Cardiac fibroblast (primary cell): ENCODE results near the gene NEURL1.
A peak's percentile ranks its signal among the peaks of the same experiment; 100 is the strongest.
"Not testable (repeated sequence)": the region's sequence is repeated elsewhere in the genome, so short reads cannot be mapped to it uniquely, and the experiment has no call there.

Source experiments
- DNase-seq, 2 donors: peaks; one replicate each; pipeline versions ENCODE4 v3.0.0 to v3.0.0-alpha.2; 2010; ENCODE audit warnings: low read depth in 2 of 2
- H3K4me3 ChIP-seq, 2 donors: replicated peaks in 1 of 2; 1 replicate in 1 of 2; 2 replicates in 1 of 2; pipeline ENCODE4 v1.5.1; 2011; ENCODE audit warnings: low read depth in 2 of 2, low read length in 2 of 2, mild to moderate bottlenecking in 2 of 2, moderate library complexity in 1 of 2
- TF ChIP-seq, protein P1 (sequence below): IDR thresholded peaks from one replicate; pipeline ENCODE4 v1.5.1; 2011; ENCODE audit warnings: low read depth, mild to moderate bottlenecking, low read length, inconsistent platforms

Gene NEURL1

GRCh38 chr10:103605359-103606096 is 112.0 kb downstream of the NEURL1 start:
- H3K4me3 ChIP-seq = no peak overlapping the region
- DNase-seq = peak; percentile 76 to 84
- TF ChIP-seq, protein P1, sequence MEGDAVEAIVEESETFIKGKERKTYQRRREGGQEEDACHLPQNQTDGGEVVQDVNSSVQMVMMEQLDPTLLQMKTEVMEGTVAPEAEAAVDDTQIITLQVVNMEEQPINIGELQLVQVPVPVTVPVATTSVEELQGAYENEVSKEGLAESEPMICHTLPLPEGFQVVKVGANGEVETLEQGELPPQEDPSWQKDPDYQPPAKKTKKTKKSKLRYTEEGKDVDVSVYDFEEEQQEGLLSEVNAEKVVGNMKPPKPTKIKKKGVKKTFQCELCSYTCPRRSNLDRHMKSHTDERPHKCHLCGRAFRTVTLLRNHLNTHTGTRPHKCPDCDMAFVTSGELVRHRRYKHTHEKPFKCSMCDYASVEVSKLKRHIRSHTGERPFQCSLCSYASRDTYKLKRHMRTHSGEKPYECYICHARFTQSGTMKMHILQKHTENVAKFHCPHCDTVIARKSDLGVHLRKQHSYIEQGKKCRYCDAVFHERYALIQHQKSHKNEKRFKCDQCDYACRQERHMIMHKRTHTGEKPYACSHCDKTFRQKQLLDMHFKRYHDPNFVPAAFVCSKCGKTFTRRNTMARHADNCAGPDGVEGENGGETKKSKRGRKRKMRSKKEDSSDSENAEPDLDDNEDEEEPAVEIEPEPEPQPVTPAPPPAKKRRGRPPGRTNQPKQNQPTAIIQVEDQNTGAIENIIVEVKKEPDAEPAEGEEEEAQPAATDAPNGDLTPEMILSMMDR = peak; percentile 91

- H3K4me3 ChIP-seq, DNase-seq: not testable (repeated sequence)
These were observed 112.6 kb downstream of the NEURL1 start for GRCh38 chr10:103606097-103606438.

DNA sequence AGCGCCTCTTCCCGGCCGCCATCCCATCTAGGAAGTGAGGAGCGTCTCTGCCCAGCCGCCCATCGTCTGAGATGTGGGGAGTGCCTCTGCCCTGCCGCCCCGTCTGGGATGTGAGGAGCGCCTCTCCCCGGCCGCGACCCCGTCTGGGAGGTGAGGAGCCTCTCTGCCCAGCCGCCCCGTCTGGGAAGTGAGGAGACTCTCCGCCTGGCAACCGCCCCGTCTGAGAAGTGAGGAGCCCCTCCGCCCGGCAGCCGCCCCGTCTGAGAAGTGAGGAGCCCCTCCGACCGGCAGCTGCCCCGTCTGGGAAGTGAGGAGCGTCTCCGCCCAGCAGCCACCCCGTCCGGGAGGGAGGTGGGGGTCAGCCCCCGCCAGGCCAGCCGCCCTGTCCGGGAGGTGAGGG is 113.5 kb downstream of the NEURL1 start:
- H3K4me3 ChIP-seq, DNase-seq: not testable (repeated sequence)

DNA sequence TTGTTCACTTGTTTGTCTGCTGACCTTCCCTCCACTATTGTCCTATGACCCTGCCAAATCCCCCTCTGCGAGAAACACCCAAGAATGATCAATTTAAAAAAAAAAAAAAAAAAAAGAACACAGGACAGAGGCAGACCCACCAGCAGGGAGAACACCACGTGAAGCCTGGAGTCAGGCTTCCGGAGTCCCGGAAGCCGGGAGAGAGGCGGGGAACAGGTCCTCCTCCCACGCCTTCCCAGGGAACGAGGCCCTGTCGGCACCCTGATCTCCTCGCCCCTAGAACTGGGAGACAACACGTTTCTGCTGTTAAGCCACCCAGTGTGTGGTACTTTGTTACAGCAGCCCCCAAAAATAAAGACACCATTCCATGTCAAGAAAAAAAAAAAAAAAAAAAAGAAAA is 114.6 kb downstream of the NEURL1 start:
- DNase-seq = peak; percentile 42 to 57
- not testable (repeated sequence) for H3K4me3 ChIP-seq

- DNase-seq = no peak
- no peak overlapping the region for H3K4me3 ChIP-seq
- TF ChIP-seq, protein P1 = no peak
These were observed 116.0 kb downstream of the NEURL1 start for GRCh38 chr10:103609231-103610082.

DNA sequence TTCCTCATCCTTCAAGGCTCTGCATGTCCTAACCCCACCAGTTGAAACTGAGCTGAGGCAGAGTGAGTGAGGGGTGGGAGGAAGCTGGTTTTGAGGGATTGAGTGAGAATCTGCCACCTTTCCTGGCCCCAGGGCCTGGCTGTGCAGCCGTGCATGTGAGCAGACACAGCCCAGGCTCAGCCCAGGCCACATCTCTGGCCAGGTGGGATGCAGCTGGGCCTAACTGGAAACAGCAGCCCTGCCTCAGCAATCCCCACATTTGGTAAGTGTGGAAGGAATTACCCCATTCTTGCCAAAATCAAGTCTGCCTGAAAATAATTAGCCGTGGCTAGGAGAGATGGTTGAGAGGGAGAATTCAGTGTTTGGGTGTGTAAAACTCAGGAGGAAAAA is 116.6 kb downstream of the NEURL1 start:
- TF ChIP-seq, protein P1 = no peak
- DNase-seq = no peak
- no peak overlapping the region for H3K4me3 ChIP-seq

DNA sequence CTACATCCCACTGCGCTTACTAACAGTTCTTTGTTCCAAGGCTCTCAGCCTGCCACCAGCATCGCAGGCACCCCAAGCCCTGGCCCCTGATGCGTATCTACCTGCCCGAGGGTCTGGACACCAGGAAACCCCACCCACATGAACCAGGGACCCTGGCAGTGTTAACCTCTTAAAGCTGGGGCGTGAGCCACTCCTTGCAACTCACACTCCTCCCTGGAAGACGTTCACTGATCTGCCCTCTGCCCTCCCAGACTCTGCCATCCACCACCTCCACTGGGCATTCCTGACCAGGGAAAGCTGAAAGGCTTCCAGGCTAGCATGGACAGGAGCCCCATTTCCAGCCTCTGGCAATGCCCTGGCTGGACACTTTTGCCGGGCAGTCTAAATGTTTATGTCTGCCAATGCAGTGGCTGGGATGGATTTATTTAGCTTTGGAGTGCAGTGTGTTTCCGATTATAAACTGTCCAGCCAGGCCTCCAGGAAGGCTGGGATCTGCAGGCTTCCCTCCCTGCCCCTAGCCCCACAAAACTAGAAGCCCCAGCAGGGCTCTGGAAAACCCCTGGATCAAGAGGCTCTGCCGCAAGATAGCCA is 117.5 kb downstream of the NEURL1 start:
- DNase-seq = no peak
- H3K4me3 ChIP-seq = no peak overlapping the region
- TF ChIP-seq, protein P1 = no peak

DNA sequence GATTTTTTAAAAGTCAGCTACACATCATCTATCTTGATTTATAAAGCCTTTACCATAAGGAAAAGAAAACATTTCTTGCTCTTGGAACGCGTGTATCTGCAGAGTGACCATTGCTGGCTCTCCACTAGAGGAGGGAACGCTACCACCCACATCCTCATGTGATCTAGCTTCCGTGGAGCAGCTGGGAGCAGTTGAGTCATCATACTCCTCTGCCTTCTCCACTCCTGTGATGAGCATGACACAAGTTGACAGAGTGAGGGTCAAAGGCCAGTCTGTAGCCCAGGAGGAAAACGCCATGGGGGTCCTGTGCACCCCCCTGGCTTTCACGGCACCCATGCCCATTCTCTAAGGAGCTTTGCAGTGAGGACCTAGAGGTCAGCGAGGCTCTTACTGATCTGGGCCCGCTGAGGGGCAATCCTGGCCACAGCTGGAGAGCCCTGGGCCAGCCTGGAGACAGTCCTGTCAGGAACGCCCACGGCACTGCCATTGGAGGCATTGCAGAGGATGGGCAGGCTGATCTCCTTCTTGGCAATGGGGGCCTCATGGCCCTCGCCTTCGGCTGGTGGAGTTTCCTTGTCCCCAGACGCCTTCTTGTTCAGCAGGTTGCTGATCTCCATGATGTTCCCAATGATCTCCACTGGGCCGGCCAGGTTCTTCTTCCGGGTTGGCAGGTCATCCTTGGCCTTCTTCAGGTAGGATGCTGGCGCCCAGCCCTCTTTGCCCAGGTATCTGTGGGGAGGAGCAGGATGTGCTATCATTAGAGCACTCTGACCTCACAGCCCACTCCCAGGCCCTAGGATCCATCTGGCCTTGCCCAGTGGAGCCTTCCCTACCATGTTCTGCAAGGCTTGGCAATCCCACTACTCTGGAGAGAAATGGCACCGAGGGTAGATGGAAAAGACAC is 119.2 kb downstream of the NEURL1 start:
- TF ChIP-seq, protein P1 = peak; percentile 19
- H3K4me3 ChIP-seq = no peak overlapping the region
- peak; percentile 78 to 84 for DNase-seq
